Thyroid gland (tissue), 4 donors: ENCODE data around the gene NAP1L4.

Experiments
- POLR2A ChIP-seq, 2 donors: fragments of 450-650 bp; IDR thresholded peaks; one replicate each; pipeline ENCODE4 v1.6.1; 2017; ENCODE audit warnings: antibody characterized with exemption in 2 of 2, mild to moderate bottlenecking in 2 of 2, moderate library complexity in 1 of 2
- TF ChIP-seq, protein P1 (sequence below), 6 experiments: fragments of 200-600 bp in 3 of 6; fragments of 450-650 bp in 3 of 6; sonication (generic) in 3 of 6; IDR thresholded peaks; one replicate each; pipeline ENCODE4 v1.5.1; 2016 to 2019; ENCODE audit warnings: antibody characterized with exemption in 6 of 6, mild to moderate bottlenecking in 2 of 6, inconsistent platforms in 1 of 6, moderate library complexity in 1 of 6

GRCh38 chr11:2975594-2975993, 16.5 kb downstream of the NAP1L4 start:
- TF ChIP-seq, protein P1, sequence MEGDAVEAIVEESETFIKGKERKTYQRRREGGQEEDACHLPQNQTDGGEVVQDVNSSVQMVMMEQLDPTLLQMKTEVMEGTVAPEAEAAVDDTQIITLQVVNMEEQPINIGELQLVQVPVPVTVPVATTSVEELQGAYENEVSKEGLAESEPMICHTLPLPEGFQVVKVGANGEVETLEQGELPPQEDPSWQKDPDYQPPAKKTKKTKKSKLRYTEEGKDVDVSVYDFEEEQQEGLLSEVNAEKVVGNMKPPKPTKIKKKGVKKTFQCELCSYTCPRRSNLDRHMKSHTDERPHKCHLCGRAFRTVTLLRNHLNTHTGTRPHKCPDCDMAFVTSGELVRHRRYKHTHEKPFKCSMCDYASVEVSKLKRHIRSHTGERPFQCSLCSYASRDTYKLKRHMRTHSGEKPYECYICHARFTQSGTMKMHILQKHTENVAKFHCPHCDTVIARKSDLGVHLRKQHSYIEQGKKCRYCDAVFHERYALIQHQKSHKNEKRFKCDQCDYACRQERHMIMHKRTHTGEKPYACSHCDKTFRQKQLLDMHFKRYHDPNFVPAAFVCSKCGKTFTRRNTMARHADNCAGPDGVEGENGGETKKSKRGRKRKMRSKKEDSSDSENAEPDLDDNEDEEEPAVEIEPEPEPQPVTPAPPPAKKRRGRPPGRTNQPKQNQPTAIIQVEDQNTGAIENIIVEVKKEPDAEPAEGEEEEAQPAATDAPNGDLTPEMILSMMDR (IDR thresholded peaks at IDR 0.05) = peak in 4 of 6 experiments; percentile 17 to 55 (median 38)
- no peak for TF ChIP-seq POLR2A (IDR thresholded peaks at IDR 0.05)
